ENCODE data around the gene NRF1. TPM values are rescaled to one million over a fixed set of nuclear protein-coding genes. Genes with fewer than 3 reads are reported as not detected.

The NRF1 gene
- total and polyA plus RNA-seq, 2 of the 13 experiments (the other 11 are each of a cell fraction or from before 2014, with no cell fraction given): 9.3 to 10.1 TPM

DNA sequence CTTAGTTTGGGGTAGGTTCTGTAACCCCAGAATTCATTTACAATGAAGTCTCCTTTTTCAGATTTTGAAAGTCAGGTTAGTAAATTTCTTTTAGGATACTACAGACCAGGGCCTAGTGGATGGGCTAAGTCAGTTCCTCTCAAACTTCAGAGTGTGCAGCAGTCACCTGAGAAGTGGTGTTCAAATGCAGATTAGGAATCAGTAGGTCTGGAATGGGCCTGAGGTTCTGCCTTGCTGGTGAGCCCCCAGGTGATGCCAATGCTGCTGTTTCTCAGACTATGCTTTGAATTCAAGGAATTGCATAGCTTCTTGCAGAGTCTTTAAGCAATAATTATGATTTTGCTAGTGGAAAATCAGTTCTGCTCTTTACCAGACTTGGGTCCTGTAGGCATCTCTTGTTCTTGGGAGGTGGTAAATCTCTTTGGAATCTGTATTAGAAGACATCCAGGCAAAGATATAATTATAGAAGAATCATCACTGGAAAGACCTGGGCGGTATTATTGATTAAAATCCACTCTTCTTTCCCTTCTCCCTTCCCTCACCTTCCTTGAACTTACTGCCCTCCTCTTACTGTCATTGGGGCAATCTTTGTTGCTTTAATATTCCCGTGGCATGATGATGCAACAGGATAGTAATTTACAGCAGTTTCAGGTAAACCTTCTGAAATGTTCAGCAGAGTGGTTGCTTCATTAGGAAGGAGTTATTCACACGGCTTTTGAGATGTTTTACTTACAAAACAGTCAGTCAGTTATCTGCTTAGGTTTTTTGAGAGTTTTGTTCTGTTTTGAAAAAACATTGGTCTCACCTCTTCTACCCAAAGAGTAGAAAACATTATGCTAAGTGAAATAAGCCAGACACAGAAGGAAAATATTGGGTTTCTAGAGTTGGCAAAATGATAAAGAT is 87.2 kb downstream of the NRF1 start (continued):
- TF ChIP-seq, protein P1, sequence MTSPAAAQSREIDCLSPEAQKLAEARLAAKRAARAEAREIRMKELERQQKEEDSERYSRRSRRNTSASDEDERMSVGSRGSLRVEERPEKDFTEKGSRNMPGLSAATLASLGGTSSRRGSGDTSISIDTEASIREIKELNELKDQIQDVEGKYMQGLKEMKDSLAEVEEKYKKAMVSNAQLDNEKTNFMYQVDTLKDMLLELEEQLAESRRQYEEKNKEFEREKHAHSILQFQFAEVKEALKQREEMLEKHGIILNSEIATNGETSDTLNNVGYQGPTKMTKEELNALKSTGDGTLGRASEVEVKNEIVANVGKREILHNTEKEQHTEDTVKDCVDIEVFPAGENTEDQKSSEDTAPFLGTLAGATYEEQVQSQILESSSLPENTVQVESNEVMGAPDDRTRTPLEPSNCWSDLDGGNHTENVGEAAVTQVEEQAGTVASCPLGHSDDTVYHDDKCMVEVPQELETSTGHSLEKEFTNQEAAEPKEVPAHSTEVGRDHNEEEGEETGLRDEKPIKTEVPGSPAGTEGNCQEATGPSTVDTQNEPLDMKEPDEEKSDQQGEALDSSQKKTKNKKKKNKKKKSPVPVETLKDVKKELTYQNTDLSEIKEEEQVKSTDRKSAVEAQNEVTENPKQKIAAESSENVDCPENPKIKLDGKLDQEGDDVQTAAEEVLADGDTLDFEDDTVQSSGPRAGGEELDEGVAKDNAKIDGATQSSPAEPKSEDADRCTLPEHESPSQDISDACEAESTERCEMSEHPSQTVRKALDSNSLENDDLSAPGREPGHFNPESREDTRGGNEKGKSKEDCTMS (CRISPR knock-in tag; conservative IDR thresholded peaks at IDR 0.05): no peak
- TF ChIP-seq, protein P2, sequence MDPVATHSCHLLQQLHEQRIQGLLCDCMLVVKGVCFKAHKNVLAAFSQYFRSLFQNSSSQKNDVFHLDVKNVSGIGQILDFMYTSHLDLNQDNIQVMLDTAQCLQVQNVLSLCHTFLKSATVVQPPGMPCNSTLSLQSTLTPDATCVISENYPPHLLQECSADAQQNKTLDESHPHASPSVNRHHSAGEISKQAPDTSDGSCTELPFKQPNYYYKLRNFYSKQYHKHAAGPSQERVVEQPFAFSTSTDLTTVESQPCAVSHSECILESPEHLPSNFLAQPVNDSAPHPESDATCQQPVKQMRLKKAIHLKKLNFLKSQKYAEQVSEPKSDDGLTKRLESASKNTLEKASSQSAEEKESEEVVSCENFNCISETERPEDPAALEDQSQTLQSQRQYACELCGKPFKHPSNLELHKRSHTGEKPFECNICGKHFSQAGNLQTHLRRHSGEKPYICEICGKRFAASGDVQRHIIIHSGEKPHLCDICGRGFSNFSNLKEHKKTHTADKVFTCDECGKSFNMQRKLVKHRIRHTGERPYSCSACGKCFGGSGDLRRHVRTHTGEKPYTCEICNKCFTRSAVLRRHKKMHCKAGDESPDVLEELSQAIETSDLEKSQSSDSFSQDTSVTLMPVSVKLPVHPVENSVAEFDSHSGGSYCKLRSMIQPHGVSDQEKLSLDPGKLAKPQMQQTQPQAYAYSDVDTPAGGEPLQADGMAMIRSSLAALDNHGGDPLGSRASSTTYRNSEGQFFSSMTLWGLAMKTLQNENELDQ (CRISPR knock-in tag; IDR thresholded peaks at IDR 0.05; ENCODE audit: borderline replicate concordance): no peak
- TF ChIP-seq ZNF552 (CRISPR knock-in tag; IDR thresholded peaks at IDR 0.05; ENCODE audit: borderline replicate concordance) (no peak), SP5 (CRISPR knock-in tag; IDR thresholded peaks at IDR 0.05; ENCODE audit: borderline replicate concordance, low read depth) (no peak), KLF16 (CRISPR knock-in tag; IDR thresholded peaks at IDR 0.05) (no peak), KAT7 (CRISPR knock-in tag; IDR thresholded peaks at IDR 0.05; ENCODE audit: borderline replicate concordance) (no peak)
- TF ChIP-seq, protein P3, sequence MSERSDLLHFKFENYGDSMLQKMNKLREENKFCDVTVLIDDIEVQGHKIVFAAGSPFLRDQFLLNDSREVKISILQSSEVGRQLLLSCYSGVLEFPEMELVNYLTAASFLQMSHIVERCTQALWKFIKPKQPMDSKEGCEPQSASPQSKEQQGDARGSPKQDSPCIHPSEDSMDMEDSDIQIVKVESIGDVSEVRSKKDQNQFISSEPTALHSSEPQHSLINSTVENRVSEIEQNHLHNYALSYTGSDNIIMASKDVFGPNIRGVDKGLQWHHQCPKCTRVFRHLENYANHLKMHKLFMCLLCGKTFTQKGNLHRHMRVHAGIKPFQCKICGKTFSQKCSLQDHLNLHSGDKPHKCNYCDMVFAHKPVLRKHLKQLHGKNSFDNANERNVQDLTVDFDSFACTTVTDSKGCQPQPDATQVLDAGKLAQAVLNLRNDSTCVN (CRISPR knock-in tag; IDR thresholded peaks at IDR 0.05; ENCODE audit: borderline replicate concordance): no peak
- TF ChIP-seq, protein P4, sequence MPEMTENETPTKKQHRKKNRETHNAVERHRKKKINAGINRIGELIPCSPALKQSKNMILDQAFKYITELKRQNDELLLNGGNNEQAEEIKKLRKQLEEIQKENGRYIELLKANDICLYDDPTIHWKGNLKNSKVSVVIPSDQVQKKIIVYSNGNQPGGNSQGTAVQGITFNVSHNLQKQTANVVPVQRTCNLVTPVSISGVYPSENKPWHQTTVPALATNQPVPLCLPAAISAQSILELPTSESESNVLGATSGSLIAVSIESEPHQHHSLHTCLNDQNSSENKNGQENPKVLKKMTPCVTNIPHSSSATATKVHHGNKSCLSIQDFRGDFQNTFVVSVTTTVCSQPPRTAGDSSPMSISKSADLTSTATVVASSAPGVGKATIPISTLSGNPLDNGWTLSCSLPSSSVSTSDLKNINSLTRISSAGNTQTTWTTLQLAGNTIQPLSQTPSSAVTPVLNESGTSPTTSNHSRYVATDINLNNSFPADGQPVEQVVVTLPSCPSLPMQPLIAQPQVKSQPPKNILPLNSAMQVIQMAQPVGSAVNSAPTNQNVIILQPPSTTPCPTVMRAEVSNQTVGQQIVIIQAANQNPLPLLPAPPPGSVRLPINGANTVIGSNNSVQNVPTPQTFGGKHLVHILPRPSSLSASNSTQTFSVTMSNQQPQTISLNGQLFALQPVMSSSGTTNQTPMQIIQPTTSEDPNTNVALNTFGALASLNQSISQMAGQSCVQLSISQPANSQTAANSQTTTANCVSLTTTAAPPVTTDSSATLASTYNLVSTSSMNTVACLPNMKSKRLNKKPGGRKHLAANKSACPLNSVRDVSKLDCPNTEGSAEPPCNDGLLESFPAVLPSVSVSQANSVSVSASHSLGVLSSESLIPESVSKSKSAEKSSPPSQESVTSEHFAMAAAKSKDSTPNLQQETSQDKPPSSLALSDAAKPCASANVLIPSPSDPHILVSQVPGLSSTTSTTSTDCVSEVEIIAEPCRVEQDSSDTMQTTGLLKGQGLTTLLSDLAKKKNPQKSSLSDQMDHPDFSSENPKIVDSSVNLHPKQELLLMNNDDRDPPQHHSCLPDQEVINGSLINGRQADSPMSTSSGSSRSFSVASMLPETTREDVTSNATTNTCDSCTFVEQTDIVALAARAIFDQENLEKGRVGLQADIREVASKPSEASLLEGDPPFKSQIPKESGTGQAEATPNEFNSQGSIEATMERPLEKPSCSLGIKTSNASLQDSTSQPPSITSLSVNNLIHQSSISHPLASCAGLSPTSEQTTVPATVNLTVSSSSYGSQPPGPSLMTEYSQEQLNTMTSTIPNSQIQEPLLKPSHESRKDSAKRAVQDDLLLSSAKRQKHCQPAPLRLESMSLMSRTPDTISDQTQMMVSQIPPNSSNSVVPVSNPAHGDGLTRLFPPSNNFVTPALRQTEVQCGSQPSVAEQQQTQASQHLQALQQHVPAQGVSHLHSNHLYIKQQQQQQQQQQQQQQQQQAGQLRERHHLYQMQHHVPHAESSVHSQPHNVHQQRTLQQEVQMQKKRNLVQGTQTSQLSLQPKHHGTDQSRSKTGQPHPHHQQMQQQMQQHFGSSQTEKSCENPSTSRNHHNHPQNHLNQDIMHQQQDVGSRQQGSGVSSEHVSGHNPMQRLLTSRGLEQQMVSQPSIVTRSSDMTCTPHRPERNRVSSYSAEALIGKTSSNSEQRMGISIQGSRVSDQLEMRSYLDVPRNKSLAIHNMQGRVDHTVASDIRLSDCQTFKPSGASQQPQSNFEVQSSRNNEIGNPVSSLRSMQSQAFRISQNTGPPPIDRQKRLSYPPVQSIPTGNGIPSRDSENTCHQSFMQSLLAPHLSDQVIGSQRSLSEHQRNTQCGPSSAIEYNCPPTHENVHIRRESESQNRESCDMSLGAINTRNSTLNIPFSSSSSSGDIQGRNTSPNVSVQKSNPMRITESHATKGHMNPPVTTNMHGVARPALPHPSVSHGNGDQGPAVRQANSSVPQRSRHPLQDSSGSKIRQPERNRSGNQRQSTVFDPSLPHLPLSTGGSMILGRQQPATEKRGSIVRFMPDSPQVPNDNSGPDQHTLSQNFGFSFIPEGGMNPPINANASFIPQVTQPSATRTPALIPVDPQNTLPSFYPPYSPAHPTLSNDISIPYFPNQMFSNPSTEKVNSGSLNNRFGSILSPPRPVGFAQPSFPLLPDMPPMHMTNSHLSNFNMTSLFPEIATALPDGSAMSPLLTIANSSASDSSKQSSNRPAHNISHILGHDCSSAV (CRISPR knock-in tag; IDR thresholded peaks at IDR 0.05; ENCODE audit: borderline replicate concordance): no peak
- TF ChIP-seq, protein P5, sequence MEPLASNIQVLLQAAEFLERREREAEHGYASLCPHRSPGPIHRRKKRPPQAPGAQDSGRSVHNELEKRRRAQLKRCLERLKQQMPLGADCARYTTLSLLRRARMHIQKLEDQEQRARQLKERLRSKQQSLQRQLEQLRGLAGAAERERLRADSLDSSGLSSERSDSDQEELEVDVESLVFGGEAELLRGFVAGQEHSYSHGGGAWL (CRISPR knock-in tag; IDR thresholded peaks at IDR 0.05): no peak
